ENCODE results near the gene BRDT.

DNA sequence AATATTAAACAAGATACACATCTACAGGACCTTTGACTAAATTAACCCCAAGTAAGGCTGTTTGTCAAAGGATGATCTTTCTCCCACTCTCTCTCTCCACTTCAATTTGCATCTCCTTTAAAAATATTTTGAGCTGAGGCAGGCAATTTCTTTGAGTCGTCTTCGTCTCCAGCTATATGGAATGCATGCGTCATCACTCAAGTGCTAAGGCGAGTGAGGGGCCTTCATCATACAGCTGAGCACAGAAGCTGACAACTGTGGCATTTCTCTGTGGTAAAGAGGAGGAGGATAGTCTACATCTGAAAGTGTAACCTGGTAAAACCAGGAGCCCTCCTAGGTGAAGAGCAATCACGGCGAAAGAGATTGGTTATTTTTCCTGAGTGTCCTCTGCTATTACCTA, 88.2 kb downstream of the BRDT start:
- TF ChIP-seq, protein P1, sequence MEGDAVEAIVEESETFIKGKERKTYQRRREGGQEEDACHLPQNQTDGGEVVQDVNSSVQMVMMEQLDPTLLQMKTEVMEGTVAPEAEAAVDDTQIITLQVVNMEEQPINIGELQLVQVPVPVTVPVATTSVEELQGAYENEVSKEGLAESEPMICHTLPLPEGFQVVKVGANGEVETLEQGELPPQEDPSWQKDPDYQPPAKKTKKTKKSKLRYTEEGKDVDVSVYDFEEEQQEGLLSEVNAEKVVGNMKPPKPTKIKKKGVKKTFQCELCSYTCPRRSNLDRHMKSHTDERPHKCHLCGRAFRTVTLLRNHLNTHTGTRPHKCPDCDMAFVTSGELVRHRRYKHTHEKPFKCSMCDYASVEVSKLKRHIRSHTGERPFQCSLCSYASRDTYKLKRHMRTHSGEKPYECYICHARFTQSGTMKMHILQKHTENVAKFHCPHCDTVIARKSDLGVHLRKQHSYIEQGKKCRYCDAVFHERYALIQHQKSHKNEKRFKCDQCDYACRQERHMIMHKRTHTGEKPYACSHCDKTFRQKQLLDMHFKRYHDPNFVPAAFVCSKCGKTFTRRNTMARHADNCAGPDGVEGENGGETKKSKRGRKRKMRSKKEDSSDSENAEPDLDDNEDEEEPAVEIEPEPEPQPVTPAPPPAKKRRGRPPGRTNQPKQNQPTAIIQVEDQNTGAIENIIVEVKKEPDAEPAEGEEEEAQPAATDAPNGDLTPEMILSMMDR (IDR thresholded peaks at IDR 0.05): no peak
- TF ChIP-seq EP300 (IDR thresholded peaks at IDR 0.05): no peak
